GM12873 (cell line): Measurements from ENCODE around the gene PRKN.

ENCODE experiments used
- TF ChIP-seq, protein P1 (sequence below): IDR thresholded peaks from 2 replicates; pipeline ENCODE4 v1.5.1; 2012; ENCODE audit warnings: low read depth, mild to moderate bottlenecking, moderate library complexity, low read length, control low read depth; ENCODE audit not compliant: insufficient read depth; ENCODE audit errors: missing control alignments

Gene PRKN

DNA sequence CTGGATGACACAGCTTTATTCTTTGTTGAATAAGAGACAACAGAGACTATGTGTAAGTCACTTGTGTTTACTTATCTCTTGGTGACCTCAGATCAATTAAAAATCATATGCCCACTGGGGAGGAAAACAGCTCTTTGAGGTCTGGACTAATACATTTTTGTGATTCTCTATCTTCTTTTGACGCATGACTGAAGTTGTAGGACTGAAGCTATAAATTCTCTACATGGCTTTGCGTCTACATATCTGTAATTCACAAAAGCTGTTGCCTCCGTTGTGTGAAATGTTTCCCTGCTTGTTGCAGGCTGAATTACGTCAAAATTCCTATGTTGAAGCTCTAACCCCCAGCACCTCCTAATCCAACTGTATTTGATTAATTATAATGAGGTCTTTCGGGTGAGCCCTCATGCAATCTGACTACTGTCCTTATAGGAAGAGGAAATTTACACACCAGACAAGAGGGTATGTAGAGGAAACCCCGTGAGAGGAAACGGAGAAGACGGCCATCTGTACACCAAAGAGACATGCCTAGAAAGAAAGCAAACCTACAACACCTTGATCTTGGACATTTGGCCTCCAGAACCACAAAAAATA, 481.6 kb downstream of the PRKN start:
- TF ChIP-seq, protein P1, sequence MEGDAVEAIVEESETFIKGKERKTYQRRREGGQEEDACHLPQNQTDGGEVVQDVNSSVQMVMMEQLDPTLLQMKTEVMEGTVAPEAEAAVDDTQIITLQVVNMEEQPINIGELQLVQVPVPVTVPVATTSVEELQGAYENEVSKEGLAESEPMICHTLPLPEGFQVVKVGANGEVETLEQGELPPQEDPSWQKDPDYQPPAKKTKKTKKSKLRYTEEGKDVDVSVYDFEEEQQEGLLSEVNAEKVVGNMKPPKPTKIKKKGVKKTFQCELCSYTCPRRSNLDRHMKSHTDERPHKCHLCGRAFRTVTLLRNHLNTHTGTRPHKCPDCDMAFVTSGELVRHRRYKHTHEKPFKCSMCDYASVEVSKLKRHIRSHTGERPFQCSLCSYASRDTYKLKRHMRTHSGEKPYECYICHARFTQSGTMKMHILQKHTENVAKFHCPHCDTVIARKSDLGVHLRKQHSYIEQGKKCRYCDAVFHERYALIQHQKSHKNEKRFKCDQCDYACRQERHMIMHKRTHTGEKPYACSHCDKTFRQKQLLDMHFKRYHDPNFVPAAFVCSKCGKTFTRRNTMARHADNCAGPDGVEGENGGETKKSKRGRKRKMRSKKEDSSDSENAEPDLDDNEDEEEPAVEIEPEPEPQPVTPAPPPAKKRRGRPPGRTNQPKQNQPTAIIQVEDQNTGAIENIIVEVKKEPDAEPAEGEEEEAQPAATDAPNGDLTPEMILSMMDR: no peak

DNA sequence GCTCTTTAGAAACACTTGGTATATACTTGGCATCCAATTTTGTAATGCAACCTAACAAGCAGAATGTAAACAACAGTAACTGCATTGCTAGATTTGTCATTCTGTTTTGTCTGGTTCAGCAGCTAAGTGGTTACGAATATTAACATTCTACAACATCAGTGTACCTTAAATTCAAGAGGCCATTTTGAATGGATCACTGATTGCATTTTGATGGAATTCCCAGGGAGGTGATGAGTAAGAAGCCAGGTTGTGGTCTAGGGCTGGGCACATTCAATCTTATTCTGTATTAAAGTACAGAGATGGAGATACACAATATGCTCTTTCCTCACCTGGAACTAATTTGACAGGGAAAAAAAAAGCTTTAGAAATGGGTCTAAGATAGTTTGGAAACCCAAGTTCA, 483.5 kb downstream of the PRKN start:
- TF ChIP-seq, protein P1: no peak

DNA sequence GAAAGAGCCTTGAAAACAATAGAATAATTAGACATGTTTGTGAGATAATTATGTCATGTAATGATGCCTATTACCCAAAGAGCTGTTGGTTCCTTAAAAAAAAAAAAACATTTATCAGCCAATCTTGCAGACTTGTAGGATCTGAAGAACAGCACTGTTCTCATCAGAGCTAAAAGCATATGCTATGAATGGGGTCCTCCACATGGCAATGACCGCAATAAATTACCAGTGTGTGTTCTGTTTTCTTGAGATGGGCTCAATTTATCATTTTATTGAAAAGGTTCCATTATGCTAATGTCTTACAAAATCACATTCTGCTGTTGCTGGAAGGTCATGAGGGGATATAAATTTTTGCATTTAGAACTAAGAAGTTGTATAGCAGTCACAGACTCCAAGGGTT, 484.7 kb downstream of the PRKN start:
- TF ChIP-seq, protein P1: no peak

DNA sequence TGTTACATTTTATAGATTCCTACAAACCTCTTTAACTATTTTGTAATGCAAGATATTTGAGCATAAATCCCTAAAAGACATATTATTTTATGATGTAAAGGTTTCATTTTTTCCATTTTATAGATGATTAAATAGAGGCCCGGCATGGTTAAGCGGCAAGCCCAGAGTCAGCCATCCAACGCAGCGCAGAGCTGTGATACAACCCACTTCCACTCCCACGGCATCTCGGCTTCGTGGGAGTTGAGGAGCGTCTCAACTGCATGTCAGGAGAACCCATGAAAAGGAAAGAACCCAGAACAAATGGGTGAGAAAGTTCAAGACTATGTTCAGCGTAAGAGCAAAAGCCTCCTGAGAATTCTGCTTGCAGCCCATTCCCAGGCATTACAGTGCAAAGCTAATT, 488.2 kb downstream of the PRKN start:
- TF ChIP-seq, protein P1: no peak

DNA sequence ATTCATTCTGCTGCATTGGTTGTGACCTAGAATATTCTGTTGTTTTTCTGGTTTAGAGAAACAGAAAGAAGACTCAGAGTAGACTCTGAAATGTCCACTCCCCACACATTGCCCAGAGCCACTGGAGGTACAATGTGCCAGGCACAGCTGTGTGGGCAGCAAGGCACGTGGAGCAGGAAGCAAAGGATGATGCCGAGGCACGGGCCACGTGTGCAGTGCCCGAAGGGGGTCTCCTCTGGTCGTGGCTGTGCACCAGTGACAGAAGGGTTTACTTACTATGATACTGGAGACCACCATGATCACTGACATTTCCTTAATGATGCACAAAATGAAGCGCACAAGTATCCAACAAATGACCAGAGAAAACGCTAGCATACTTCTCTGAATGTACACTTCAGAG, 488.9 kb downstream of the PRKN start:
- TF ChIP-seq, protein P1: no peak

DNA sequence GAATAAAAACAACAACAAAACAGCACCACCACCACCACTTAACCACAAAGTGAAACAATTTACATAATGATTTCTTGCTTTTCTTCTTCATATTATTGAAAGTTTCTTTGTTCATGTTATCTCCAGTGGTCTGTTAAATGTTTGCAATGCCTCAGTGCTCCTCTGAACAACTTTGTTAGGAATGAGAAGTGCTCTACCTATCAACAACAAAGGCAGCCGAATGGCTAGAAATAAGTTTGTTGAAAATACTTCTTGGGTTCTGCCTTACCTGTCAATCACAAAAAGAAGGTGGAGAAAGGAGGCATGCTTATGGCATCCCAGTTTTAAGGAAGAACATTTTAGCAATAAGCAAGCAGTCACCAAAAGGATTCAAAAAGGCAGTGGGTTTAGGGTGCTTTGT, 490.2 kb downstream of the PRKN start:
- TF ChIP-seq, protein P1: no peak

DNA sequence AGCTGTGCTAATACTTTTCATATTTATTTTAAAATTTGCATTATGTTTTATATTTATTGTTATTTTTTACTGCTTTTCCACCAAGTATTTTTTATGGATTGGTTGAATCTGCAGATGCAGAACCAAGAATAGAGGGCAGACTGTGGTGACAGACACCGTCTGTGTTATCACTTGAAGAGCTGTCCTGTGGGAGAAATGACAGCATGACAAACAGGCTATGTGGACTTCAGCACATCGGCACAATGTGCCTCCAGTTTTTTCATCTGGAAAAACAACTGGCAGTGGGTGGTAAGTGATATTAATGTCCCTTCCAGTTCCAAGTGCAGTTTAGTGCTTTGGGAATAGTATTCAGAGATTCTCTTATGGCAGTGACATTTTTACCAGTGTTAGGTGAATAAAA, 492.9 kb downstream of the PRKN start:
- TF ChIP-seq, protein P1: no peak
